ENCODE data around the gene STAT4.

Gene STAT4

DNA sequence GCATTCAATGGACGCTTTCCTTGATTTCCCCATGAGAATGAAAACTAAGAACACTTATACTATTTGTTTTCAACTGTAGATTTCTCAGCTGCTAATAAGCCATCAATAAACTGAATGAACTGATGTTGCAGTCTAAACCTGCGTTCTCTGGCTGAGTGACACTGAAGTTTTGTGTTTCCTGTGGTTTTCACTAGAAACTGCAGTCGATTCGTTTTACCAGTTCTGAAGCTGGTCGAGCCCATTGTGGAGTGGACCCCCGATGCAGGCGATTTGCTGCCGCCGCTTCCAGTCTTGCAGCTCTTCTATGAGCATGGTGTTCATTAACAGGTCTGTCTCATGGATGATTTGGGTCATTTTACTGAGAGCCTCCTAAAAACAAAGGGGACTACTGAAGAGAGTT is 86.2 kb downstream of the STAT4 start:
- Histone ChIP-seq H3F3A (ENCODE audit: control insufficient read depth, insufficient read depth) (no peaks in the 10 kb centered on the region), H3K27me3 (ENCODE audit: control insufficient read depth, low read length) (peaks cover 22% of the 10 kb centered on the region), H3K27ac (ENCODE audit: low read depth, low read length) (no peak overlapping the region), H3K9me2 (replicated peaks; ENCODE audit: control insufficient read depth, low read length) (no peaks in the 10 kb centered on the region), H3K4me3 (ENCODE audit: low read length) (no peak overlapping the region), H3K9me3 (ENCODE audit: control insufficient read depth, insufficient read depth, low read length) (no peaks in the 10 kb centered on the region), H3K79me2 (ENCODE audit: control insufficient read depth, low read length) (no peaks in the 10 kb centered on the region), H3K36me3 (ENCODE audit: control insufficient read depth, low read length) (no peaks in the 10 kb centered on the region), H4K20me1 (ENCODE audit: control insufficient read depth, insufficient read depth, low read depth, low read length) (no peaks in the 10 kb centered on the region), H3K4me2 (ENCODE audit: low read length) (no peak overlapping the region), H3K4me1 (ENCODE audit: control insufficient read depth, low read length) (no peaks in the 10 kb centered on the region)
- TF ChIP-seq EZH2phosphoT487 (IDR thresholded peaks at IDR 0.05; ENCODE audit: borderline replicate concordance, low read length), result no peak
- TF ChIP-seq, protein P1, sequence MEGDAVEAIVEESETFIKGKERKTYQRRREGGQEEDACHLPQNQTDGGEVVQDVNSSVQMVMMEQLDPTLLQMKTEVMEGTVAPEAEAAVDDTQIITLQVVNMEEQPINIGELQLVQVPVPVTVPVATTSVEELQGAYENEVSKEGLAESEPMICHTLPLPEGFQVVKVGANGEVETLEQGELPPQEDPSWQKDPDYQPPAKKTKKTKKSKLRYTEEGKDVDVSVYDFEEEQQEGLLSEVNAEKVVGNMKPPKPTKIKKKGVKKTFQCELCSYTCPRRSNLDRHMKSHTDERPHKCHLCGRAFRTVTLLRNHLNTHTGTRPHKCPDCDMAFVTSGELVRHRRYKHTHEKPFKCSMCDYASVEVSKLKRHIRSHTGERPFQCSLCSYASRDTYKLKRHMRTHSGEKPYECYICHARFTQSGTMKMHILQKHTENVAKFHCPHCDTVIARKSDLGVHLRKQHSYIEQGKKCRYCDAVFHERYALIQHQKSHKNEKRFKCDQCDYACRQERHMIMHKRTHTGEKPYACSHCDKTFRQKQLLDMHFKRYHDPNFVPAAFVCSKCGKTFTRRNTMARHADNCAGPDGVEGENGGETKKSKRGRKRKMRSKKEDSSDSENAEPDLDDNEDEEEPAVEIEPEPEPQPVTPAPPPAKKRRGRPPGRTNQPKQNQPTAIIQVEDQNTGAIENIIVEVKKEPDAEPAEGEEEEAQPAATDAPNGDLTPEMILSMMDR (IDR thresholded peaks at IDR 0.05; ENCODE audit: low read depth, low read length, poor library complexity, severe bottlenecking), result no peak

GRCh38 chr2:191063584-191063983 is 87.2 kb downstream of the STAT4 start:
- Histone ChIP-seq H3K36me3 (ENCODE audit: control insufficient read depth, low read length) (no peaks in the 10 kb centered on the region), H3K4me1 (ENCODE audit: control insufficient read depth, low read length) (no peaks in the 10 kb centered on the region), H3F3A (ENCODE audit: control insufficient read depth, insufficient read depth) (no peaks in the 10 kb centered on the region), H3K27ac (ENCODE audit: low read depth, low read length) (no peak overlapping the region), H4K20me1 (ENCODE audit: control insufficient read depth, insufficient read depth, low read depth, low read length) (no peaks in the 10 kb centered on the region), H3K79me2 (ENCODE audit: control insufficient read depth, low read length) (no peaks in the 10 kb centered on the region), H3K4me3 (ENCODE audit: low read length) (no peak overlapping the region), H3K9me3 (ENCODE audit: control insufficient read depth, insufficient read depth, low read length) (no peaks in the 10 kb centered on the region), H3K27me3 (ENCODE audit: control insufficient read depth, low read length) (peaks cover 26% of the 10 kb centered on the region), H3K9me2 (replicated peaks; ENCODE audit: control insufficient read depth, low read length) (no peaks in the 10 kb centered on the region), H3K4me2 (ENCODE audit: low read length) (no peak overlapping the region)
- TF ChIP-seq, protein P1 (IDR thresholded peaks at IDR 0.05; ENCODE audit: low read depth, low read length, poor library complexity, severe bottlenecking), result no peak
- no peak for TF ChIP-seq EZH2phosphoT487 (IDR thresholded peaks at IDR 0.05; ENCODE audit: borderline replicate concordance, low read length)

DNA sequence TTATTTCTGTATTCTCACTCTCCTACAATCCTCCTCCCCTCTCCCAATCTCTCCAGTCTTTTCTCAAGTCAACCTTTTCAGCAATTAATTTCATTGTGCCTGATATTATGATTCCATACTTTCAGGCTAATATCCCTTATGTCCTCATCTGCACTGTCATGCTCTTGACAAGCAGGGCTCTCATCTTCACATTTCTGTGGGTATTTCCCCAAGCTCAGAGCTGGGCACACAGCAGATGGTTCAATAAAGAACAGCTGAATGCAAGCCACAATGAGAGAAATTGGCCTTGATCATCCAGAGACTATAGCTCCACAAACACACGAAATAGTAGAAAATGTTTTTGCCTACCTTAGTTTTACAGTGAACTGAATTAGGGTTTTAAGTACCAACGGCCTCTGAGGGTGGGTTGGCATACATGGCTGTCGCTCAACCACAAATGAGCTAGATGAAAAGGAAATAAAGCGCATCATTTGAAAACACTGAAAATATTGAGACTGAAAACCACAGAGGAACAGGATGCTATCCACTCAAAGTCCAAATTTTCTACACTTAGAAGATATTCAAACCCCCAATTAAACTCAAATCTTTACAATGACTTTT is 89.3 kb downstream of the STAT4 start:
- Histone ChIP-seq H3K4me2 (ENCODE audit: low read length) (no peak overlapping the region), H3K9me2 (replicated peaks; ENCODE audit: control insufficient read depth, low read length) (no peaks in the 10 kb centered on the region), H3K27me3 (ENCODE audit: control insufficient read depth, low read length) (peaks cover 26% of the 10 kb centered on the region), H3F3A (ENCODE audit: control insufficient read depth, insufficient read depth) (no peaks in the 10 kb centered on the region), H3K27ac (ENCODE audit: low read depth, low read length) (no peak overlapping the region), H3K79me2 (ENCODE audit: control insufficient read depth, low read length) (no peaks in the 10 kb centered on the region), H3K36me3 (ENCODE audit: control insufficient read depth, low read length) (no peaks in the 10 kb centered on the region), H3K9me3 (ENCODE audit: control insufficient read depth, insufficient read depth, low read length) (no peaks in the 10 kb centered on the region), H4K20me1 (ENCODE audit: control insufficient read depth, insufficient read depth, low read depth, low read length) (no peaks in the 10 kb centered on the region), H3K4me3 (ENCODE audit: low read length) (no peak overlapping the region), H3K4me1 (ENCODE audit: control insufficient read depth, low read length) (no peaks in the 10 kb centered on the region)
- TF ChIP-seq, protein P1 (IDR thresholded peaks at IDR 0.05; ENCODE audit: low read depth, low read length, poor library complexity, severe bottlenecking), result no peak
